Ishikawa (cell line): ENCODE results near the gene SMG1.
A peak's percentile ranks its signal among the peaks of the same experiment; 100 is the strongest.

ENCODE experiments used
- CEBPB ChIP-seq: IDR thresholded peaks from 2 replicates; pipeline ENCODE4 v1.6.1; 2012
- CREB1 ChIP-seq: IDR thresholded peaks from 2 replicates; pipeline ENCODE4 v1.6.1; 2012; ENCODE audit warnings: low read depth
- EGR1 ChIP-seq: IDR thresholded peaks from 2 replicates; pipeline ENCODE4 v1.6.1; 2012
- EP300 ChIP-seq: IDR thresholded peaks from 2 replicates; pipeline ENCODE4 v1.6.1; 2012; ENCODE audit warnings: borderline replicate concordance
- FOXM1 ChIP-seq: IDR thresholded peaks from 2 replicates; pipeline ENCODE4 v1.6.1; 2012; ENCODE audit warnings: low read depth, borderline replicate concordance
- MAX ChIP-seq: IDR thresholded peaks from 2 replicates; pipeline ENCODE4 v1.6.1; 2012
- NFIC ChIP-seq: IDR thresholded peaks from 2 replicates; pipeline ENCODE4 v1.6.1; 2012
- RAD21 ChIP-seq: IDR thresholded peaks from 2 replicates; pipeline ENCODE4 v1.6.1; 2012; ENCODE audit warnings: low read depth
- REST ChIP-seq: IDR thresholded peaks from 2 replicates; pipeline ENCODE4 v1.6.1; 2012; ENCODE audit warnings: low read depth, mild to moderate bottlenecking
- TAF1 ChIP-seq: IDR thresholded peaks from 2 replicates; pipeline ENCODE4 v1.6.1; 2012; ENCODE audit warnings: low read depth, mild to moderate bottlenecking
- TCF12 ChIP-seq: IDR thresholded peaks from 2 replicates; pipeline ENCODE4 v1.6.1; 2012; ENCODE audit warnings: low read depth
- TEAD4 ChIP-seq: IDR thresholded peaks from 2 replicates; pipeline ENCODE4 v1.6.1; 2012
- USF1 ChIP-seq: IDR thresholded peaks from 2 replicates; pipeline ENCODE4 v1.6.1; 2012
- YY1 ChIP-seq: IDR thresholded peaks from 2 replicates; pipeline ENCODE4 v1.6.1; 2012; ENCODE audit warnings: low read depth
- ZBTB7A ChIP-seq: IDR thresholded peaks from 2 replicates; pipeline ENCODE4 v1.6.1; 2012; ENCODE audit warnings: low read depth

Gene SMG1

GRCh38 chr16:18932243-18932987 lies 6.2 kb upstream of the SMG1 start:
- TF ChIP-seq NFIC (no peak), REST (no peak), TAF1 (no peak), CEBPB (no peak), EGR1 (no peak), RAD21 (no peak), CREB1 (no peak), TEAD4 (no peak), USF1 (no peak), FOXM1 (no peak), ZBTB7A (no peak), YY1 (no peak), MAX (no peak), TCF12 (no peak), EP300 (no peak)

GRCh38 chr16:18931756-18932155 lies 5.5 kb upstream of the SMG1 start:
- TF ChIP-seq MAX (no peak), TEAD4 (no peak), REST (no peak), EGR1 (no peak), RAD21 (no peak), CEBPB (no peak), TCF12 (no peak), FOXM1 (no peak), CREB1 (no peak), TAF1 (no peak), NFIC (no peak), YY1 (no peak), EP300 (no peak), USF1 (no peak), ZBTB7A (no peak)

- peak; percentile 47; the same call in 1 of the 2 replicates for TF ChIP-seq MAX
These were observed 808 bp downstream of the SMG1 start for GRCh38 chr16:18925215-18925985.

GRCh38 chr16:18855196-18855595 lies 71.0 kb downstream of the SMG1 start:
- no peak for TF ChIP-seq TEAD4
- no peak for TF ChIP-seq EGR1
- no peak for TF ChIP-seq TAF1
- no peak for TF ChIP-seq RAD21
- TF ChIP-seq MAX, result no peak
- TF ChIP-seq ZBTB7A, result no peak
- TF ChIP-seq EP300, result no peak
- no peak for TF ChIP-seq CEBPB
- TF ChIP-seq NFIC, result no peak
- no peak for TF ChIP-seq CREB1
- no peak for TF ChIP-seq FOXM1
- no peak for TF ChIP-seq REST
- TF ChIP-seq YY1, result no peak
